ENCODE results near the gene SRSF2.
"Not testable (repeated sequence)": the region's sequence is repeated elsewhere in the genome, so short reads cannot be mapped to it uniquely, and the experiment has no call there.

Gene SRSF2

GRCh38 chr17:76700270-76700616 lies 36.9 kb downstream of the SRSF2 start:
- no peak for DNase-seq

- not testable (repeated sequence) for DNase-seq
Measured at GRCh38 chr17:76698466-76698977, 38.6 kb downstream of the SRSF2 start.

- DNase-seq, result no peak
Measured at GRCh38 chr17:76697702-76698465, 39.2 kb downstream of the SRSF2 start.

GRCh38 chr17:76696763-76697701 lies 40.1 kb downstream of the SRSF2 start:
- DNase-seq, result no peak

GRCh38 chr17:76695059-76695831 lies 41.9 kb downstream of the SRSF2 start:
- DNase-seq, result no peak

GRCh38 chr17:76691379-76692191 lies 45.5 kb downstream of the SRSF2 start:
- no peak for DNase-seq

- no peak for DNase-seq
Measured at GRCh38 chr17:76690596-76691280, 46.4 kb downstream of the SRSF2 start.

- DNase-seq, result no peak
Measured at GRCh38 chr17:76689859-76690258, 47.3 kb downstream of the SRSF2 start.

- DNase-seq, result no peak
Measured at GRCh38 chr17:76688165-76688622, 48.9 kb downstream of the SRSF2 start.

- no peak for DNase-seq
Measured at GRCh38 chr17:76687298-76688164, 49.6 kb downstream of the SRSF2 start.

GRCh38 chr17:76686538-76687297 lies 50.4 kb downstream of the SRSF2 start:
- DNase-seq, result no peak

GRCh38 chr17:76685846-76686245 lies 51.3 kb downstream of the SRSF2 start:
- DNase-seq, result no peak

GRCh38 chr17:76685366-76685765 lies 51.8 kb downstream of the SRSF2 start:
- no peak for DNase-seq

GRCh38 chr17:76684756-76685155 lies 52.4 kb downstream of the SRSF2 start:
- no peak for DNase-seq
